HepG2 (cell line): ENCODE data around the gene GYS1. TPM values are rescaled to one million over a fixed set of nuclear protein-coding genes. Genes with fewer than 3 reads are reported as not detected.

ENCODE experiments used
- ATAC-seq: fragments of 200-7000 bp; cut with Tn5 transposase; 3 replicates; pipeline ENCODE4 v1.9.1; 2020; ENCODE audit warnings: mild to moderate bottlenecking, moderate library complexity
- BruUV-seq: library from RNA; stranded (reverse); fragments of 400-500 nt; replicated peaks from 2 replicates; lab custom pipeline; 2021; lab: Mats Ljungman, UMichigan
- CTCF ChIA-PET: fragments of 300-600 bp; formaldehyde crosslinking; extraction: SDS; loops from one replicate; lab custom pipeline; 2021; ENCODE audit warnings: low total read pairs, inconsistent platforms, low intra/inter-chr PET ratio; lab: Yijun Ruan, JAX
- POLR2A ChIA-PET: fragments of 350-600 bp; sonication (Branson Sonifier 250); formaldehyde crosslinking; loops from one replicate; lab custom pipeline; 2020; ENCODE audit warnings: antibody characterized with exemption, inconsistent platforms; lab: Yijun Ruan, JAX
- DNase-seq: peaks from one replicate; pipeline ENCODE4 v3.0.0-alpha.2; 2015; ENCODE audit warnings: low spot score
- FAIRE-seq: peaks from 3 replicates; lab custom pipeline; 2011; peaks lifted over from hg19 to GRCh38; lab: Jason Lieb, UNC
- H2AFZ ChIP-seq: one replicate; pipeline ENCODE4 v1.6.1; 2011; ENCODE audit warnings: low read length, inconsistent platforms
- H3K27ac ChIP-seq: fragments of 300-600 bp; 3 replicates; pipeline ENCODE4 v1.8.0; 2011; ENCODE audit warnings: mixed run types, mild to moderate bottlenecking, mixed read lengths, low read length, inconsistent platforms; ENCODE audit not compliant: insufficient read depth; ENCODE audit errors: extremely low read length
- H3K27me3 ChIP-seq, 2 experiments: fragments of 200-600 bp in 1 of 2; 2 replicates in 1 of 2; 3 replicates in 1 of 2; pipeline versions ENCODE4 v1.6.0 to v1.8.0; 2011; ENCODE audit warnings: low read length in 2 of 2, mild to moderate bottlenecking in 2 of 2, moderate library complexity in 2 of 2, inconsistent platforms in 1 of 2; ENCODE audit not compliant: insufficient read depth in 2 of 2, control insufficient read depth in 1 of 2
- H3K36me3 ChIP-seq, 2 experiments: fragments of 200-600 bp in 1 of 2; replicated peaks in 1 of 2; 2 replicates in 1 of 2; 3 replicates in 1 of 2; pipeline versions ENCODE4 v1.5.1 to v1.8.0; 2011; ENCODE audit warnings: low read length in 2 of 2, inconsistent platforms in 1 of 2; ENCODE audit not compliant: insufficient read depth in 2 of 2, control insufficient read depth in 1 of 2
- H3K4me1 ChIP-seq: 2 replicates; pipeline ENCODE4 v1.5.1; 2012; ENCODE audit warnings: low read length, inconsistent platforms; ENCODE audit not compliant: insufficient read depth
- H3K4me2 ChIP-seq: 2 replicates; pipeline ENCODE4 v1.6.0; 2011; ENCODE audit warnings: low read depth, low read length, inconsistent platforms
- H3K4me3 ChIP-seq, 3 experiments: fragments of 200-600 bp in 1 of 3; sonication (generic), shearing (Covaris generic) in 1 of 3; replicated peaks in 1 of 3; 2 replicates each; pipeline ENCODE4 v1.5.1; 2011 to 2016; ENCODE audit warnings: low read length in 3 of 3, inconsistent platforms in 2 of 3, low read depth in 2 of 3, mild to moderate bottlenecking in 2 of 3, control low read depth in 1 of 3, mixed read lengths in 1 of 3; ENCODE audit not compliant: insufficient read depth in 1 of 3
- H3K79me2 ChIP-seq: one replicate; pipeline ENCODE4 v1.6.1; 2011; ENCODE audit warnings: low read length, inconsistent platforms; ENCODE audit not compliant: insufficient read depth
- H3K9ac ChIP-seq: 2 replicates; pipeline ENCODE4 v1.6.0; 2011; ENCODE audit warnings: mild to moderate bottlenecking, low read depth, low read length, inconsistent platforms; ENCODE audit not compliant: insufficient read depth
- H3K9me3 ChIP-seq: 2 replicates; pipeline ENCODE4 v1.5.1; 2012; ENCODE audit warnings: mild to moderate bottlenecking, low read length
- H4K20me1 ChIP-seq: 2 replicates; pipeline ENCODE4 v1.6.0; 2011; ENCODE audit warnings: inconsistent platforms, mild to moderate bottlenecking, low read length, moderate library complexity; ENCODE audit not compliant: insufficient read depth
- ETV5 ChIP-seq: IDR thresholded peaks from 2 replicates; pipeline ENCODE4 v1.6.1; 2018; ENCODE audit warnings: missing biosample characterization, missing genetic modification reagents, inconsistent platforms, borderline replicate concordance
- GATAD2A ChIP-seq: IDR thresholded peaks from 2 replicates; pipeline ENCODE4 v1.6.1; 2016
- HES4 ChIP-seq: sonication (generic); formaldehyde crosslinking; IDR thresholded peaks from 2 replicates; pipeline ENCODE4 v1.9.0; 2021; ENCODE audit warnings: mild to moderate bottlenecking, missing genetic modification reagents, borderline replicate concordance
- KLF9 ChIP-seq: IDR thresholded peaks from 2 replicates; pipeline ENCODE4 v1.6.1; 2016; ENCODE audit warnings: low read depth
- LCORL ChIP-seq, 2 experiments: fragments of 450-650 bp in 1 of 2; sonication (generic) in 1 of 2; formaldehyde crosslinking in 1 of 2; IDR thresholded peaks; 2 replicates each; pipeline versions ENCODE4 v1.5.0 to v1.6.1; 2017 to 2020; ENCODE audit warnings: antibody characterized with exemption in 1 of 2, missing genetic modification reagents in 1 of 2
- NKX3-1 ChIP-seq: sonication (generic); formaldehyde crosslinking; IDR thresholded peaks from 2 replicates; pipeline ENCODE4 v1.5.0; 2020; ENCODE audit warnings: missing genetic modification reagents
- NONO ChIP-seq, 2 experiments: fragments of 450-650 bp in 1 of 2; sonication (generic) in 1 of 2; formaldehyde crosslinking in 1 of 2; IDR thresholded peaks in 1 of 2; conservative IDR thresholded peaks in 1 of 2; 2 replicates each; pipeline versions ENCODE4 v1.6.1 to v1.8.0; 2017 to 2022; ENCODE audit warnings: mild to moderate bottlenecking in 1 of 2, missing genetic modification reagents in 1 of 2, moderate library complexity in 1 of 2
- POLR2AphosphoS2 ChIP-seq: IDR thresholded peaks from 2 replicates; pipeline ENCODE4 v1.6.1; 2011; ENCODE audit warnings: low read depth, low read length, improper control_type of control experiment
- RBM39 ChIP-seq: fragments of 200-400 bp; formaldehyde crosslinking; IDR thresholded peaks from one replicate; pipeline ENCODE4 v1.6.1; 2018; ENCODE audit warnings: antibody characterized with exemption, mild to moderate bottlenecking, low read depth, low read length; ENCODE audit not compliant: poor library complexity, severe bottlenecking
- SALL1 ChIP-seq: sonication (generic); formaldehyde crosslinking; IDR thresholded peaks from 2 replicates; pipeline ENCODE4 v1.8.0; 2022; ENCODE audit warnings: mild to moderate bottlenecking, missing genetic modification reagents
- SNAPC2 ChIP-seq: sonication (generic); formaldehyde crosslinking; IDR thresholded peaks from 2 replicates; pipeline ENCODE4 v1.8.1; 2022; ENCODE audit warnings: mild to moderate bottlenecking, missing genetic modification reagents
- TBX2 ChIP-seq: sonication (generic); formaldehyde crosslinking; IDR thresholded peaks from 2 replicates; pipeline ENCODE4 v1.5.0; 2020; ENCODE audit warnings: missing genetic modification reagents, mild to moderate bottlenecking, borderline replicate concordance
- TEAD3 ChIP-seq: optimal IDR thresholded peaks from 2 replicates; pipeline ENCODE3; 2016; ENCODE audit warnings: borderline replicate concordance
- ZBTB14 ChIP-seq: sonication (generic); formaldehyde crosslinking; IDR thresholded peaks from 2 replicates; pipeline ENCODE4 v1.4.0; 2020; ENCODE audit warnings: missing genetic modification reagents
- ZC3H4 ChIP-seq: sonication (generic); formaldehyde crosslinking; IDR thresholded peaks from 2 replicates; pipeline ENCODE4 v1.4.0; 2020; ENCODE audit warnings: missing genetic modification reagents, borderline replicate concordance
- ZFP36 ChIP-seq: fragments of 150-350 bp; IDR thresholded peaks from 2 replicates; pipeline ENCODE4 v1.6.1; 2018; ENCODE audit warnings: borderline replicate concordance, low read length, low read depth; ENCODE audit not compliant: partially characterized antibody
- ZNF660 ChIP-seq: sonication (generic); formaldehyde crosslinking; IDR thresholded peaks from 2 replicates; pipeline ENCODE4 v1.5.1; 2020; ENCODE audit warnings: mild to moderate bottlenecking, low read depth, missing genetic modification reagents, borderline replicate concordance
- WGBS: methylation state at CpG from one replicate; pipeline ENCODE4 v1.1.6; 2017; ENCODE audit warnings: low lambda C conversion rate; 5-methylcytosine and 5-hydroxymethylcytosine counted together
- in situ Hi-C: cut with HindIII; loops from 2 replicates; pipeline ENCODE4 v1.10.0; 2017; ENCODE audit warnings: low pct_unique_long_range_greater_than_20kb; ENCODE audit not compliant: extremely low pct_ligation_motif_present
- intact Hi-C: fragments of 100-400 bp; cut with micrococcal nuclease; formaldehyde crosslinking; loops from one replicate; pipeline ENCODE4 v1.10.0; 2022; ENCODE audit not compliant: unreplicated experiment
- polyA plus RNA-seq, 8 experiments: library from polyadenylated mRNA; depleted of rRNA in 3 of 8; stranded (reverse) in 7 of 8; unstranded in 1 of 8; fragments of >200 nt; fragmentation: Illumina TruSeq in 4 of 8; extraction: Trizol in 4 of 8; gene quantifications; 2 replicates each; pipeline versions ENCODE4 v1.2.1 to v1.2.3, GENCODE V29; 2011 to 2016; ENCODE audit warnings: low read depth in 4 of 8, missing spikeins in 1 of 8, mixed read lengths in 1 of 8; ENCODE audit not compliant: insufficient read depth in 1 of 8
- total RNA-seq, 5 experiments: library from RNA; depleted of rRNA; stranded (reverse); fragments of >200 nt; fragmentation: Illumina TruSeq; extraction: Trizol; gene quantifications; 2 replicates each; pipeline ENCODE4 v1.2.3, GENCODE V29; 2016; ENCODE audit warnings: low read depth in 1 of 5
- TF ChIP-seq, protein P1 (sequence below): sonication (generic); formaldehyde crosslinking; IDR thresholded peaks from 2 replicates; pipeline ENCODE4 v1.4.0; 2020; ENCODE audit warnings: missing genetic modification reagents

GYS1 gene
- total and polyA plus RNA-seq, 2 of the 13 experiments (the other 11 are each of a cell fraction or from before 2014, with no cell fraction given) = 18.4 to 42.1 TPM

DNA sequence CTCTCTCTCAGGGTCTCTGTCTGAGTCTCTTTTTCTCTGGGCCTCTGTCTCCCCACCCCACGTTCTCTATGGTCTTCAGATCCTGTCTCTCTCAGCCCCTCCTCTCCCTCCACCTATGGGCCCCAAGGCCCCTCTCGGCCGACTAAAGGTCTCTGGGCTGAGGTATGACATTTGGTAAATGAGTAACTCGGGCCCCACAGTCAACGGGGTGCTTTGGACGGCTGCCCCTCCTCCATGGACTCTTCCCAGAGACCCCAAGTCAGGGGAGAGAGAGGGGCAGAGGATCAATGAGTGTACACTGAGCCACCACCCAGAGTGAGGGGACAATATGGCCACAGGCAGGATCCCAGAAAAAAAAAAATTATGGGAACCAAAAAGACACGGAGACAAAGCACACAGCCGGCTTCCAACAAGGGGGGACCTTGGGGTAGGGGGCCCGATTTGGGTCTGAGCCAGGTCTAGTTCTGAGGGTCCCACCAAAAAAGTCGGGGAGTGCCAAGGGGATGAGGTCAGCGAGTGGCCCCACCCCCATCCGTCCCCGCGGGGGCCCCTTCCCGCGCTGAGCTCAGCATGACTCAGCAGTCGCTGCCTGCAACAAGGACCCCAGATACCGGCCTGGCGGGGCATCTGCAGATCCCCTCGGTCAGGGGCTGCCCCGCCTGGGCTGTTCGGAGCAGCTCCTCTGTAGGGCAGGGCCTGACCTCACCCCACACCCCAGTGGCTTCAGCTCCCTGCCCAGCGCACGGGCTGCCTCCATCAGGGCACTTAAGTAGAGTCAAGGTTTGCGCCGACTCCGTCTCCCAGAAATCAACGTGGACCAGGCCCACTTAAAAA is 29.5 kb downstream of the GYS1 start:
- Histone ChIP-seq H3K36me3 (peaks cover 3 to 13% of the 10 kb centered on the region in 2 experiments), H3K4me2 (peak overlapping the region; percentile 97), H4K20me1 (peaks cover 32% of the 10 kb centered on the region), H3K9ac (peak overlapping the region; percentile 98), H3K27me3 (no peaks in the 10 kb centered on the region; a peak in 1 of 5 replicates), H2AFZ (no peak overlapping the region), H3K9me3 (no peaks in the 10 kb centered on the region), H3K27ac (peak overlapping the region; percentile 100), H3K79me2 (peaks cover 25% of the 10 kb centered on the region), H3K4me1 (peaks cover 63% of the 10 kb centered on the region), H3K4me3 (peak overlapping the region; percentile 63 to 80 (median 80))
- under 1% methylated on average over 10 of the region's 28 CpGs for WGBS
- CTCF ChIA-PET = no interaction called here
- DNase-seq = peak; percentile 98
- FAIRE-seq = peak; percentile 94
- intact Hi-C loops (loop anchor here (2.0 to 10.0 kb wide), 3 partner anchors 63 to 179 kb away; partner anchors contain the start of genes NUCB1 and PPP1R15A), in situ Hi-C loops (loop anchor here (5.0 kb wide), 1 partner anchor 91 kb away; the partner anchor contains the start of gene PPP1R15A)
- ATAC-seq = peak; percentile 51
- POLR2A ChIA-PET = interaction anchor here (0.6 to 5.6 kb wide), 16 partner anchors 11 to 490 kb away, joined by 3 to 153 read pairs (median 5); partner anchors contain the start of genes ALDH16A1, BAX, DHDH and GYS1
- BruUV-seq = no TSS peak
- TF ChIP-seq ZNF660 (CRISPR knock-in tag) (no peak), SALL1 (CRISPR knock-in tag) (peak; percentile 58; the same call in 1 of the 2 replicates), KLF9 (CRISPR knock-in tag) (no peak; the same call in 1 of the 2 replicates), ZBTB14 (no peak), ETV5 (CRISPR knock-in tag) (peak; percentile 63), POLR2AphosphoS2 (peak; percentile 86; the same call in 1 of the 2 replicates), TBX2 (peak; percentile 81), RBM39 (peak; percentile 49), HES4 (CRISPR knock-in tag) (0 out of 2 replicates have a peak, but pooled peaks have one; percentile 54), TEAD3 (CRISPR knock-in tag) (peak; percentile 56), GATAD2A (CRISPR knock-in tag) (peak; percentile 91), NKX3-1 (CRISPR knock-in tag) (peak; percentile 23), NONO (IDR thresholded peaks at IDR 0.05) (no peak), NONO (CRISPR knock-in tag; conservative IDR thresholded peaks at IDR 0.05) (peak; percentile 44; the same call in 1 of the 2 replicates), ZFP36 (no peak), SNAPC2 (peak; percentile 83; the same call in 1 of the 2 replicates), LCORL (IDR thresholded peaks at IDR 0.05) (no peak), LCORL (CRISPR knock-in tag; IDR thresholded peaks at IDR 0.05) (peak; percentile 90), ZC3H4 (CRISPR knock-in tag) (peak; percentile 70; the same call in 1 of the 2 replicates)
- TF ChIP-seq, protein P1, sequence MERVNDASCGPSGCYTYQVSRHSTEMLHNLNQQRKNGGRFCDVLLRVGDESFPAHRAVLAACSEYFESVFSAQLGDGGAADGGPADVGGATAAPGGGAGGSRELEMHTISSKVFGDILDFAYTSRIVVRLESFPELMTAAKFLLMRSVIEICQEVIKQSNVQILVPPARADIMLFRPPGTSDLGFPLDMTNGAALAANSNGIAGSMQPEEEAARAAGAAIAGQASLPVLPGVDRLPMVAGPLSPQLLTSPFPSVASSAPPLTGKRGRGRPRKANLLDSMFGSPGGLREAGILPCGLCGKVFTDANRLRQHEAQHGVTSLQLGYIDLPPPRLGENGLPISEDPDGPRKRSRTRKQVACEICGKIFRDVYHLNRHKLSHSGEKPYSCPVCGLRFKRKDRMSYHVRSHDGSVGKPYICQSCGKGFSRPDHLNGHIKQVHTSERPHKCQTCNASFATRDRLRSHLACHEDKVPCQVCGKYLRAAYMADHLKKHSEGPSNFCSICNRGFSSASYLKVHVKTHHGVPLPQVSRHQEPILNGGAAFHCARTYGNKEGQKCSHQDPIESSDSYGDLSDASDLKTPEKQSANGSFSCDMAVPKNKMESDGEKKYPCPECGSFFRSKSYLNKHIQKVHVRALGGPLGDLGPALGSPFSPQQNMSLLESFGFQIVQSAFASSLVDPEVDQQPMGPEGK (CRISPR knock-in tag) = peak; percentile 95
